NCI-H748 treated with DMSO at 0.1 percent for 48 hours (cell line): Measurements from ENCODE around the gene ZNF235.
A peak's percentile ranks its signal among the peaks of the same experiment; 100 is the strongest.
"Not testable (repeated sequence)": the region's sequence is repeated elsewhere in the genome, so short reads cannot be mapped to it uniquely, and the experiment has no call there.

ENCODE experiments used
- DNase-seq: peaks from one replicate; lab custom pipeline; 2025; lab: John Stamatoyannopoulos, UW

Gene ZNF235

DNA sequence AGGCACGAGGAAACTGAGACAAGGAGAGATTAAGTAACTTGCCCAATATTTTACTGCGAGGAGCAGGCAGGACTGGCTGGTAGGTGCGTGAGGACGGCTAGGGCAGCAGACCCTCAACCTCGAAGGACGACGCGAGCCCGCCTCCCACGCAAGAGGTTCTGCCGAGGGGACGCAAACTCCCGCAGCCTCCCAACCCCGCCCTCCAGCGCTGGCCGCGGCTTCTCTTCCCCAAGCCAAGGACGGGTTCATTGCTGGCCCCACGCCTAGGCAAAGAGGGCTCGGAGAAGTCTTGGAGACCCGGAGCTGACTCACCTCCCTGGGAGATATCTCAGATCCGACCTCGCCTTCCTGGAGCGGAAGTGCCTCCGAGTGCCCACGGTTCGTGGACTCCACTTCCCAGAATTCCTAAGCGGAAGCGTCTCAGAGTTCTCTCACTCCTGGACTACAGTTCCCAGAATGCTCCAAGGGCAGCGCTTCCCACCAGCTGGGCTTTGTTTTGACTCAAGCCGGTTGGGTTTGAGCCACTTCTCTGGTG is at the start of gene ZNF235:
Gene ZNF235 (minus strand): TSS at position 367 of the 535 bp plus-strand sequence. CDS start 1,621 bp downstream, outside the sequence.
- DNase-seq, result peak; percentile 94

DNA sequence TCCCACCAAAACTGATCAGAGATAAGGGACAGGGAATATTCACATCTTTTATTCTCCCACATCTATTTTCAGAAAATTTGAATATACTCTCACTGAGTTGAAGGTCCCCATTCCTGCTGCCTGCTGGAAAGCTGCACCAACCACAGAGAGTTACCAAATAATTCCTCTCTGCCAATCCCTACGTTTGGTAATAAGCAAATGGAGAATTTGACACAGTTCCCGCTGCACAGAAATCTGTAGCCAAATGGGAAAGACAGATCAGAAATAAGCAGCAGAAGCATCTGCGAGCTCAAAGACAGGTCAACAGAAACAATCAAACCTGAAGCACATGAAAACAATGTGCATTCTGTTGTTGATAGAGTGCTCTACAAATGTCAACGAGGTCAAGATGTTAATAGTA is 41.7 kb upstream of the ZNF235 start:
- DNase-seq, result no peak

DNA sequence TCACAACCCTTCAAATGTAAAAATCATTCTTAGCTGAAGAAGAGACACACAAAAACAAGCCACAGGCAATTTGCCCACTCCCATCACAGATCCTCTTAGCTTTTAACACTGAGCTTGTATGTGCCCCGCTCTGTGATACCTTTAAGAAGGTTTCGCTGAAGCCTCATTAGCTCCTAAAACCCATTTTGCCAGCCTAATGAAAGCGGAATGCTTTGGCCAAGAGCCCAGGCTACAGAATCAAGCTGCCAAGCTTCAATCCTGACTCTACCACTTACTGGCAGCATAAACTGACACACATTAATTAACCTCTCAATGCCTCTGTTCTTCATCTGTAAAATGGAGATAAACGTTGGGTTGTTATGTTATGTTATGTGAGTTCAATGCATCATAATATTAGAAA is 41.1 kb upstream of the ZNF235 start:
- no peak for DNase-seq

DNA sequence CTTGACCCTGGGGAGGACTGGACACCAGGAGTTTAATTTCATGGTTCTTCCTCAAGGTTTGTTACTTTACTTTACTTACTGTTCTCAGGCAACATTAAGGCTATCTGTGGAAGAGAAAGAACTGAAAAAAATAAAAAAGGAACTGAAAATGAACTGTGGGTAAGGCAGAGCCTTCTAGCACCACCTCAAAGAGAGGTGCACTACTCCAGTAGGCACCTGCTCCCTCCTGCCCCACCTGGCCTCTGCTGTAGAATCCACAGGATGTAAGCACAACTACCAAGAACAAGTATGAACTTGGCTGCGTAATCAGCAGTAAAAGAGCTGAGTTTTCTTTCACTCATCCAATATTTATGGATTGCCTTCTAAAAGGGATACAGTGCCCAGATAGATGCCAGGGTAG is 39.4 kb upstream of the ZNF235 start:
- DNase-seq, result no peak

DNA sequence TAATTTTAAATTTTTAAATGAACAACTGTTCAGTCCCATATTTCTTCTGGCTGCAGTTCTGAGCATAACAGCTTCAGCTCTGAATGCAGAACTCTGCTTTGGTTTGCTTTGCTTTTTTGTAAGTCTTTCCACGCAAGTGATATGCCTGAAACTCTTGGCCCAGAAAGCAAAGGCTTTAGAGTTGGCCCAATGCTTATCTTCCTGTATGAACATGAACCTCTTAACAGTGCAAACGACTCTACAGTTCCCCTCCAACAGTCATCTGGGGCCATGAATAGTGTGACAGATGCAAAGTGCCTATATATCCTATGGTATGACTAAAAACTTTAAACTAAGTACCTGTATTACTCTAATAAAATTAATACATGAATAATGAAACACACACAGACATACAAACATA is 37.0 kb upstream of the ZNF235 start:
- no peak for DNase-seq

DNA sequence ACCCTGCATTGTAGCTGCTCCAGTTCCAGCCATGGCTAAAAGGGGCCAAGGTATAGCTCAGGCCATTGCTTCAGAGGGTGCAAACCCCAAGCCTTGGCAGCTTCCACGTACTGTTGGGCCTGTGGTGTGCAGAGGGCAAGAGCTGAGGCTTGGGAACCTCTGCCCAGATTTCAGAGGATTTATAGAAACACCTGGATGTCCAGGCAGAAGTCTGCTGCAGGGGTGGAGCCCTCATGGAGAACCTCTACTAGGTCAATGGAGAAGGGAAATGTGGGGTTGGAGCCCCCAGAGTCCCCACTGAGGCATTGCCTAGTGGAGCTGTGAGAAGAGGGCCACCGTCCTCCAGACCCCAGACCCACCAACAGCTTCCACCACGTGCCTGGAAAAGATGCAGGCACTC is 29.8 kb upstream of the ZNF235 start:
- not testable (repeated sequence) for DNase-seq

DNA sequence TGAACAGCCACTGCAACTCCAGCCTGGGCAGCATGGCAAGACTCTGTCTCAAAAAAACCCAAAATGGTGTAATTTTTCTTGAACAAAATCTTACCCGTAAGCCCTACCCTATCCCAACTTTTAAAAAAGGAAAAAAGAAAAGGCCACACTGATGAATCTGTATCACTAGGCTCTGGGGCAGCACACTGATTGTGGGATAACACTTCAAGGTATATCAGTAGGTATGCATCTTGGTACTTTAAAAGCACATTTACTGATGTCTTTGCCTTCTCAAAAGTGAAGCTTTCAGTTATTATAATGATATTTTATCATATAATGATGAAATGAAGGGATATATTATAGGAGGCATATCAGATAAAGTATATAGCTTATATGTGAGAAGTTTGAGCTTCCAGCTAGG is 27.3 kb upstream of the ZNF235 start:
- no peak for DNase-seq

DNA sequence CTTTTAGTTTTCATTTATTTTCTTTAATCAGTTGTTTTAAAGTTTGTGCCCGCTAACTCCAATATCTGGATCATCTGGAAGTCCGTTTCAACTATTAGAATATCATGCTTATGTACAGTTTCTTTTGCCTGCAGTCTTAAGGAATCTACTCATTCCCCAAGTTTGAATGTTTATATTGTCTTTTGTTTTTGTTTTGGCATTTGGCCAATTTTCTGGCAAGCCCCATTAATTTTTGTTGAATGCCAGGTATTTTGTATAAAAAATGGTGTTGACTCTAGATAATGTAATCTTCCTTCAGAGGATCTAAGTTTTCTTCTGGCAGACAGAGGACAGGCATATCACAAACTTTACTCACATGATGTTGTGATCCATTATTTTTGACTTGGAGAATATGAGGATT is 11.1 kb upstream of the ZNF235 start:
- no peak for DNase-seq

DNA sequence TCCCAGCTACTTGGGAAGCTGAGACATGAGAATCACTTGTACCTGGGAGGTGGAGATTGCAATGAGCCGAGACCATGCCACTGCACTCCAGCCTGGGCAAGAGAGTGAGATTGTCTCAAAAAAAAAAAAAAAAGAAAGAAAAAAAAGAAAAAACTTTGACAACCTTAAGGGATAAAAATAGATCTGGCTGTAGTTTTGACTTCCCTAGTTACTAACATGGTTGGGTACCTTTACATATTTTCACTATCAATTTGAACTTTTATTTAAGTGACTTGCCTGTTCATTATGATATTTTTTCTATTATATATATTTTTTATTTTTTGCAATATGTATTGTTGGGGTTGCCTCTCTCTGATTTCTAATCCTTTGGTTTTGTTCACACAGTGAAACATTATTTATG is 8.4 kb upstream of the ZNF235 start:
- no peak for DNase-seq

DNA sequence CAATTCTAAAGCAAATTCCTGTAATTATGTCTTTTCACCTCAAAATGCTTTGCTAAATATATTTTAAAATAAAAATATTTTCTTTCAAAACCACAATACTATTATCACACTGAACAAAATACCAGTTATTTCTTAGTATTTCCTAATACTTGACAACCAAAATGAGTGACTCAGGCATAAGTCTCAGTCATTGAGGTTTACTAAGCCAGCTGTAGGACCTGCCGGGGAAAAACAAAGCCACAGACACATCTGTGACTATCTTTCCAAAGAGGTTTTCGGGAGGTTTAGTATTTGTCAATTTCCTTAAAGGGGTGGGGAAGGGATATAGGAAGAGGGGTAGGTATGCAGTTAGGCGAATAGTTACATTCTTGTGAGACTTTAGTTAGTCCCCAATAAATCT is 3.2 kb upstream of the ZNF235 start:
- DNase-seq, result no peak

DNA sequence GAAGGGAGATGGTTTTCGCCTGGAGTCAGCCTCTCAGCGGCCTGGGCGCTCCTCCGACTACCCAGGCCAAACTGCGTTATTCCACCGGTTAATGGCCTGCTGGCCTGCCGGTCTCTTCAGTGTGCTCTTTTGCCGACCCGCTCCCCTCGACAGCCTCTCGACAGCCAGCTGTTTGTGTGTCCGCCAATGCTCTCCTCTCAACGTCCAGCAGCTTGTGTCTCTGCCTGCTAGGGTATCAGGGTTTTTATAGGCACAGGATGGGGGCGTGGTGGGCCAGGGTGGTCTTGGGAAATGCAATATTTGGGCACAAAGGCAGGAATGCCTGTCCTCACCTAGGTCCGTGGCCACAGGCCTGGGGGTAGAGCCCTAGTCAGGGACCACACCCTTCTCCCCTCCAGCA is 1.5 kb upstream of the ZNF235 start:
- no peak for DNase-seq

DNA sequence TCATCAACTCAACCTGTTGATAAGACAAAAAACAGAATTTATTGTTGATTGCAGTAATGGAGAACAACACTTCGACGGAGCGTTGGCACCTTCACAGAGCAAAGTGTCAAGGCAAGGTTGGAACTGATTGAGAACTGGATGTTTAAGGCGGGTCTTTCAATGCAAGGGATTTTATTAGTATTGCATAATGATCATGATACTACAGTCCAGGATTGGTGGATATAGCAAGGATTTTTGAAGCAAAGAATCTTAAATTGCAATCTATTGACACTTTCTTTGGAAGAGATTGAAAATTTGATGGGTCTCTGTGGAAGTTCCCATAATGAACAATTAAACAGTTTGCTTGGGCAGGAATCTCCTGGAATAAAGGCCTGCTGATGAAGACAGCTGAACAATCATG is 632 bp upstream of the ZNF235 start:
- no peak for DNase-seq

DNA sequence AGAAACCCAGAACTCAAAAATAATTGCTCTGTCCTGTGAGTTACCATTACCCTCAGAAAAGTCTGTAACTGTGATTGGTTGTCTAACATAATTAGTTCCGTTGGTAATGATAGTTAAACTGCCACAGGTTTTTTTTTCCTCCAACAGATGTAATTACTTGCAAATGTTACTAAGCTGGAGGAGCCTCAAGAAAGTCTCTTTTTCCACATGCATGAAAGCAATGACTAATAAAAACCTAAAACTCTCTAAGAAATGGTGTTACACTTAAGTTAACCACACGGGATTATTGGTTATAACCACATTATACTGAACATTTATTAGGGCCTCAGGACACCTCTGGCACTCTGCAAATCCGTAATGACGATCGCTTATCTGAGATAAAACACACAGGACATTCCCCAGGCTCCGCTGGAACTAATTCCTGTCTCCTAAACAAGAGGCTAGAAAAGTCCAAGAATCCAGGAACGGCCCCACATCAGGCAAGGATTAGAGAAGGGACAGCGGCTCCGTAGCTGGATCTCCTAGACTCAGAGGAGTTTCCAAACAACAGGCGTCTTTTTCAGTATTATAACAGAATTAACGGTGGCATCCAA is 753 bp downstream of the ZNF235 start:
- DNase-seq, result peak; percentile 21

DNA sequence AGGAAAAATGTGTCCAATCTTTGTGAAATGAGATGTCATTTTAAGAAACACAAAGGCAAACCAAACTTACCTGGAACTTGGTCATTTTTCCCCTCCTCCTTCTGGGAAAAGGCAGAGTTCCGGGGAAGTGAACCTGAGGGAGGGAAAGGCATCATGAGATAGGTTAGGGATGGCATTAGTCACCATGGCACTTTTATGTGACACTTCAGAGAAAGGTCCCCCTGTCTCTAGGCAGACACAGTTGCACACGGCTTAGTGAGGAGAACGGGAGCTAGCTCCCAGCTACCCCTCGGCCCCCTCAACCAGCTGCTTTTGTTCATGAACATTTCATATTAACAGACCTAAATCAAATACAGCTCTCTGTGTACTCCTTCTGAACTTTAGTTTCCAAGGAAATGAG is 1.5 kb downstream of the ZNF235 start:
- no peak for DNase-seq

DNA sequence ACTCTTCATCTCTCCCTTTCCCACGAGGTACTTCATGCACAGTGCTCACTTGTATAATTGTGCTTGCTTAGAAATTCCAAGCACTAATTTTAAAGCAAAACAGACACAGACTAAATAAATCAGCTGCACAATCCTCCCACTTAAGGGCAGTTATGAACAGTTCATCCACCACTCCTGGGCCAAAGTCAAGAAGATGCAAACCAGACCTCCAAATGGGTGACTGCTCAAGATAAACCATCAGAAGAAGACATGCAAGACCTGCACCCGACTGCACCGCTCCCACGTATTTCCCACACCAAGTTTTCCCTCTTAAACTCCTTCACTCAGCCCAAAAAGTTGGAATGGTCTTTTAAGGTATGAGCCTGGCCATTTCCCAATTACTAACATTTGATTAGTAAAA is 19.9 kb downstream of the ZNF235 start:
- no peak for DNase-seq

DNA sequence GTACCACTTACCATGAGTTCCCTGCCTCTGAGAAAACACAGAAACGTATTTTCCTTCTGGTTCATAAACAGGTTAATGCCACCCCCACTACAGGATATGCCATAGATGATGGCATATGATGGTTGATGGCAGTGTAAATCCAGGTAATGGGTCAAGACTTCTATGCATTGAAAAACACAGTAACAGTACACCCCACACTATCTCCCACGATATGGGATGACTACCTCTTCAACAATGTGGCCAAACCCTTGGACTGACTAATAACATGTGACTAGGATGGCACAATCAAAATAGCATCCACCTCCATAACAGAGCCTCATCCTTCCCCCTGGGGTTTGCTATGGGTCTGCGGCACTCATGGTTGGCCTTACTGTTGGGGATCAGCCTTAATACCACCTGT is 22.0 kb downstream of the ZNF235 start:
- no peak for DNase-seq

DNA sequence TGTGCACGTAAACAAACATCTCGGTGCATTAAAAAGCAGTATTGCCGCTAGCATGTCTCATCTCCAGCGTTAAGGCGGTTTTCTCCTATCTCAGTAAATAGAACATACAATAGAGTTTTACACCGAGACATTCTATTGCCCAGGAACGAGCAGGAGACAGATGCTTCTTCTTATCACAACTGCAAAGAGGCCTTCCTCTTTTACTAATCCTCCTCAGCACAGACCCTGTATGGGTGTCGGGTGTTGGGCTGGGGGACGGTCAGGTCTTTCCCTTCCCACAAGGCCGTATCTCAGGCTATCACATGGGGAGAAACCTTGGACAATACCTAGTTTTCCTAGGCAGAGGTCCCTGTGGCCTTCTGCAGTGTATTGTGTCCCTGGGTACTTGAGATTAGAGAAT is 23.9 kb downstream of the ZNF235 start:
- DNase-seq, result no peak

DNA sequence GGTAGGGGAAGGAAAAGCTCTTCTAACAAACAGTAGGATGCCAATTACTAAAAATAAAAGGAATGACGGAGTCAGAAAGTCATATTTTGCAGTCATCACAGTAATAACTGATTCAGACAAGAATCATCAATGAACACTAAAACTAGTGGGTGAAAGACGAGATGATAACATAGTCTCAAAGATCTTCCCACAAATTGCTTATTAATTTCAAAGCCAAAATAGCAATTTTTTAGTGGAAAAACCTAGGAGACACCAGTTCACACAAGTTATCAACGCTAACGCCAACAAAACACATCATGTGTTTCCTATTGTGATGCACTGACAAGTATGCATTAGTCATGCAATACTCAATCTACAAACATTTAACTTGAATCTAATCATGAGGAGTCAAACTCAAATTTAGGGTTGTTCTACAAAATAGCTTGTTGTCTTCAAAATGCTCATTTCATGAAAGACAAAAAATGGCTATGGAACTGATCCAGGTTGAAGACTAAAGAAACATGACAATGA is 26.6 kb downstream of the ZNF235 start:
- DNase-seq, result no peak

DNA sequence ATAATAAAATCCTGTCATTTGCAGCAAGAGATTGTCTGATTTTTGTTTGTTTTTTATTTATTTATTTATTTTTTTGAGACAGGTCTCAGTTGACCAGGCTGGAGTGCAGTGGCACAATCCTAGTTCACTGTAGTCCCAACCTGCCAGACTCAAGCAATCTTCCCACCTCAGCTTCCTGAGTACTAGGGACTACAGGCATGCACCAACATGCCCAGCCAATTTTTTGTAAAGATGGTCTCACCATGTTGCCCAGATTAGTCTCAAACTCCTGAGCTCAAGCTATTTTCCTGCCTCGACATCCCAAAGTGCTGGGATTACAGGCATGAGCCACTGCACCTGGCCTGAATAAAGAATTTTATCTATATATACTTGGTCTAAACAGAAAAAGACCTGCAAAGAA is 27.5 kb downstream of the ZNF235 start:
- DNase-seq, result no peak

DNA sequence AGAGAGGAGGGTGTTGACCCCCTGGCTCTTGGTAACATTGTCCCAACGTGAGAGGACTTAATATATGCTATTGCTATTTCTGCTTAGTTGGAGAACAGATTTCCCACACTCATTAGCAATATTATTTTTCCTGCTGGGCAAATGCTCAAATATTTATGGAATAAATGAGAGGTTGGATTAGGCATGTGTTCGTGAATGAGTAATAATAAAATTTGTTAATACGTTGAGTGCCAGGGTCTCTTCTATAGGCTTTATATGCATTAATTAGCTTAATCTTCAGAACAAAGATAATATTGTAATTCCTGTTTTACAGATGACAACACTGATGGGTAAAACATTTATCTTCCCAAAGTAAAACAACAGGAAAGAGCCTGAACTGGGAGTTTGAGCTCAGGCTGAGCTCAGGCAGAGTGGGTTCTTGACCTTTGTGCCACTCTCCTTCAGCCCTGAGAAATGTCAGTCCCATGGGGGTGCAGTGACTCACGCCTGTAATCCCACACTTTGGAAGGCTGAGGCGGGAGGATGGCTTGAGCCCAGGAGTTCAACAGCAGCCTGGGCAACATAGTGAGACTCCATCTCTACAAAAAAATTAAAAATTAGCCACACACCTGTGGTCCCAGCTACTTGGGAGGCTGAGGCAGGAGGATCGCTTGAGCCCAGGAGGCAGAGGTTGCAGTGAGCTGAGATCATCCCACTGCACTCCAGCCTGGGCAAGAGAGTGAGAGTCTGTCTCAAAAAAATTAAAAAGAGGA is 44.0 kb downstream of the ZNF235 start:
- no peak for DNase-seq

DNA sequence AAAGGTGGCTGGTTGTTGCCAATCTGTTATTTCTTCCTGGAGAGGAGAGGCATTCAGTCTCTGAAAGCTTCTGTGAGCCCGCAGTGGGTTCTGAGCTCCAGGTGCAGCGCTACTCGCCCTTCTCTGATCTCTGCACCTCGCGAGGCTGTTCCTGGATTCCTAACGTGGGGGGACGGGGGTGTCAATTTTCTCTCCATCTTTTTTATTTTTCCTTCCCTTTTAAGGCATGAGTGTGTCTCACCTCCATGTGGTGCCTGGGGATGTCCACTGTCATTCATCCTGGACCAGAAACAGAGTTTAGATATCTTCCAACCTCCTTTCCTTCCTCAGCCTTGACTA is 44.5 kb downstream of the ZNF235 start:
- DNase-seq, result no peak

DNA sequence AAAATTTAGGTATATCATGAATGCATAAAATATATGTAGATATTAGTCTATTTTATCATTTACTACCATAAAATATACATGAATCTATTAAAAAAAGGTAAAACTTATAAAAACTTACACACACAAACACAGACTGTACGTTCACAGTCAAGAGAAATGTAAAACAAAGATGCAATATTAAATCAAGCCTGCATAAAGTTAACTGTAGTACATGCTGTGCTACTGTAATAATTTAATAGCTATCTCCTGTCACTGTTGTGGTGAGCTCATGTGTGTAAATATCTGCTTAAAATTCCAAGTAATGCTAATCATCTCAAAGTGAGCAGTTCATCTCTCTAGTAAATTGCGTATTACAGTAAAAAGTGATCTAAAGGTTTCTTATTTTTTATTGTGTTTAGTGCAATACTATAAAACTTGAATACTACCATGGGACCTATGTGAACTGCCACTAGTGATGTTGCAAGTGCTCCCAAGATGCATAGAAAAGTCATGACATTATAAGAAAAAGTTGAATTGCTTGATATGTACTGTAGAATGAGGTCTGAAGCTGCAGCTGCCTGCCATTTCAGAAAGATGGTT is 45.9 kb downstream of the ZNF235 start:
- no peak for DNase-seq

DNA sequence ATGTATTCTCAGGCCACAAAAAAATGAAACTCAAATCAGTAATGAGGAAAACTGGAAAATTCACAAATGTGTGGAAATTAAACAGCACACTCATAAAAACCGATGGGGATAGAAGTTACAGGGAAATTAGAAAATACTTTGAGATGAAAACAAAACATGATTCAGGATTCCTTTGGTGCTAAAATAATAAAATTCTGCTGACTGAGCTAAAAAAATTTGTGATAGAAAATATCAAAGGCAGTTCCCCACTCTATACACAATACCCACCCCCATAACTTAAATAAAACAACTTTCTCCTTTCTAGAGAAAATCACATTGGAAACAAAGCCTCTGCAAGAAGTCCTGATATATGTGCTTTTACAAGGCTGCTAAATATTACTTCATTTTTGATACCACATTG is 46.7 kb downstream of the ZNF235 start:
- DNase-seq, result no peak
